GM12873 (cell line): ENCODE measurements around the gene EXOC6B.

Experiments used
- TF ChIP-seq, protein P1 (sequence below): IDR thresholded peaks from 2 replicates; pipeline ENCODE4 v1.5.1; 2012; ENCODE audit warnings: low read depth, mild to moderate bottlenecking, moderate library complexity, low read length, control low read depth; ENCODE audit not compliant: insufficient read depth; ENCODE audit errors: missing control alignments

Gene EXOC6B

GRCh38 chr2:72661985-72662384 lies 163.8 kb downstream of the EXOC6B start:
- TF ChIP-seq, protein P1, sequence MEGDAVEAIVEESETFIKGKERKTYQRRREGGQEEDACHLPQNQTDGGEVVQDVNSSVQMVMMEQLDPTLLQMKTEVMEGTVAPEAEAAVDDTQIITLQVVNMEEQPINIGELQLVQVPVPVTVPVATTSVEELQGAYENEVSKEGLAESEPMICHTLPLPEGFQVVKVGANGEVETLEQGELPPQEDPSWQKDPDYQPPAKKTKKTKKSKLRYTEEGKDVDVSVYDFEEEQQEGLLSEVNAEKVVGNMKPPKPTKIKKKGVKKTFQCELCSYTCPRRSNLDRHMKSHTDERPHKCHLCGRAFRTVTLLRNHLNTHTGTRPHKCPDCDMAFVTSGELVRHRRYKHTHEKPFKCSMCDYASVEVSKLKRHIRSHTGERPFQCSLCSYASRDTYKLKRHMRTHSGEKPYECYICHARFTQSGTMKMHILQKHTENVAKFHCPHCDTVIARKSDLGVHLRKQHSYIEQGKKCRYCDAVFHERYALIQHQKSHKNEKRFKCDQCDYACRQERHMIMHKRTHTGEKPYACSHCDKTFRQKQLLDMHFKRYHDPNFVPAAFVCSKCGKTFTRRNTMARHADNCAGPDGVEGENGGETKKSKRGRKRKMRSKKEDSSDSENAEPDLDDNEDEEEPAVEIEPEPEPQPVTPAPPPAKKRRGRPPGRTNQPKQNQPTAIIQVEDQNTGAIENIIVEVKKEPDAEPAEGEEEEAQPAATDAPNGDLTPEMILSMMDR: no peak

GRCh38 chr2:72649810-72650209 lies 176.0 kb downstream of the EXOC6B start:
- TF ChIP-seq, protein P1: no peak

GRCh38 chr2:72638600-72639211 lies 187.1 kb downstream of the EXOC6B start:
- TF ChIP-seq, protein P1: no peak

DNA sequence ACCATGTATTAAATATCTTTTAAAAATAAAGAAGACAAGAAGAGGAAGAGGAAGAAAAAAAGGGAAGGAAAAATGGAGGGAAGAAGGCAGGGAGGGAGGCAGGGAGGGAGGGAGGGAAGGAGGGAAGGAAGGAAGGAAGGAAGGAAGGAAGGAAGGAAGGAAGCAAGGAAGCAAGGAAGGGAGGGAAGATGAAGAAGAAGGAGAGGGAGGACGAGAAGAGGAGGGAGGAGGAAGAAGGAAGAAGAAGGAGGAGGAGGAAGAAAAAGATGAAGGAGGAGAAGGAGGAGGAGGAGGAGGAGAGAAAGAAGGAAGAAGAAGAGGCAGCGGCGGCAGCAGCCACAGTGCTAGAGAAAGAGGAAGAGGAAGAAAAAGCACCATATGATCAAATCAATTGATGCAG lies 189.6 kb downstream of the EXOC6B start:
- TF ChIP-seq, protein P1: no peak

GRCh38 chr2:72630767-72631166 lies 195.1 kb downstream of the EXOC6B start:
- TF ChIP-seq, protein P1: no peak

GRCh38 chr2:72629062-72629461 lies 196.8 kb downstream of the EXOC6B start:
- TF ChIP-seq, protein P1: no peak

- TF ChIP-seq, protein P1: no peak
Observed at GRCh38 chr2:72627083-72627482, 198.8 kb downstream of the EXOC6B start.
